Measurements from ENCODE around the gene SSTR3. TPM values are rescaled to one million over a fixed set of nuclear protein-coding genes. Genes with fewer than 3 reads are reported as not detected.

SSTR3 gene
- total RNA-seq, 1 donor from 2014 or later, result not detected

DNA sequence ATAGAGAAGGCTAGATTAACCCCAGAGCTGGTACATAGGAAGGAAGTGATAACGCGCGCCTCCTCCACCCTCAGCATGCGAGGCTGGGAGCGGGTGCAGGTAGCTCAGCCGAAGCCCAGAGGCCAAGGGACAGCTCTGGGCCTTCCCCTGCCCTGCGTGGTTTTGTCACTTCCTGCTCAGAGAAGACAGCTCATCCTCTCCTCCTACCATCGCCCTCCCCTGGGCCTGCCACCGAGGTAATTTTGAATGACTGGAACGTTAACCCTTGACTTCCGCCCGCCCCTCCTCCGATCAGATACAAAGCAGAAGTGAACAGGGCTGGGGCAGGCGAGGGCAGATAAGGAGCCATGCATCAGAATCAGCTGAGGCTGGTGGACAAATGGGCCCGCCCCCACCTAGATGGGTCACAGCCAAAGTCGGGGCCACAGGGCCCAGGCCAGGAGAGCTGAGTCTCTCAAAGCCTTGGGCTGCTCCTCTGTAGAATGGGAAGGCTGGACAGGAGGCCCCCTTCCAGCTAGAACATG, 30.2 kb upstream of the SSTR3 start:
- Histone ChIP-seq H3K9me3 (no peaks in the 10 kb centered on the region), H3K27ac (no peak overlapping the region), H3K27me3 (no peaks in the 10 kb centered on the region), H3K4me1 (no peaks in the 10 kb centered on the region), H3K4me3 (peak overlapping the region; percentile 11 to 35), H3K36me3 (no peaks in the 10 kb centered on the region)
- TF ChIP-seq, protein P1, sequence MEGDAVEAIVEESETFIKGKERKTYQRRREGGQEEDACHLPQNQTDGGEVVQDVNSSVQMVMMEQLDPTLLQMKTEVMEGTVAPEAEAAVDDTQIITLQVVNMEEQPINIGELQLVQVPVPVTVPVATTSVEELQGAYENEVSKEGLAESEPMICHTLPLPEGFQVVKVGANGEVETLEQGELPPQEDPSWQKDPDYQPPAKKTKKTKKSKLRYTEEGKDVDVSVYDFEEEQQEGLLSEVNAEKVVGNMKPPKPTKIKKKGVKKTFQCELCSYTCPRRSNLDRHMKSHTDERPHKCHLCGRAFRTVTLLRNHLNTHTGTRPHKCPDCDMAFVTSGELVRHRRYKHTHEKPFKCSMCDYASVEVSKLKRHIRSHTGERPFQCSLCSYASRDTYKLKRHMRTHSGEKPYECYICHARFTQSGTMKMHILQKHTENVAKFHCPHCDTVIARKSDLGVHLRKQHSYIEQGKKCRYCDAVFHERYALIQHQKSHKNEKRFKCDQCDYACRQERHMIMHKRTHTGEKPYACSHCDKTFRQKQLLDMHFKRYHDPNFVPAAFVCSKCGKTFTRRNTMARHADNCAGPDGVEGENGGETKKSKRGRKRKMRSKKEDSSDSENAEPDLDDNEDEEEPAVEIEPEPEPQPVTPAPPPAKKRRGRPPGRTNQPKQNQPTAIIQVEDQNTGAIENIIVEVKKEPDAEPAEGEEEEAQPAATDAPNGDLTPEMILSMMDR (IDR thresholded peaks at IDR 0.05), result no peak
- TF ChIP-seq POLR2A (IDR thresholded peaks at IDR 0.05) (no peak), POLR2AphosphoS5 (IDR thresholded peaks at IDR 0.05; ENCODE audit: insufficient read depth in 1 of 2, low read depth in 1 of 2) (peak in 1 of 2 donors; percentile 37)
- no peak for DNase-seq (ENCODE audit: extremely low spot score in 2 of 2)
- intact Hi-C loops (cut with DNase I), result no loop called here

GRCh38 chr22:37241351-37242142, 29.3 kb upstream of the SSTR3 start:
- Histone ChIP-seq H3K4me1 (no peaks in the 10 kb centered on the region), H3K27ac (no peak overlapping the region), H3K4me3 (peak overlapping the region in 1 of 2 donors; percentile 11), H3K9me3 (no peaks in the 10 kb centered on the region), H3K36me3 (no peaks in the 10 kb centered on the region), H3K27me3 (no peaks in the 10 kb centered on the region)
- no peak for DNase-seq (ENCODE audit: extremely low spot score in 2 of 2)
- TF ChIP-seq POLR2AphosphoS5 (IDR thresholded peaks at IDR 0.05; ENCODE audit: insufficient read depth in 1 of 2, low read depth in 1 of 2) (no peak), POLR2A (IDR thresholded peaks at IDR 0.05) (no peak)
- TF ChIP-seq, protein P1 (IDR thresholded peaks at IDR 0.05), result no peak
- intact Hi-C loops (cut with DNase I), result no loop called here

DNA sequence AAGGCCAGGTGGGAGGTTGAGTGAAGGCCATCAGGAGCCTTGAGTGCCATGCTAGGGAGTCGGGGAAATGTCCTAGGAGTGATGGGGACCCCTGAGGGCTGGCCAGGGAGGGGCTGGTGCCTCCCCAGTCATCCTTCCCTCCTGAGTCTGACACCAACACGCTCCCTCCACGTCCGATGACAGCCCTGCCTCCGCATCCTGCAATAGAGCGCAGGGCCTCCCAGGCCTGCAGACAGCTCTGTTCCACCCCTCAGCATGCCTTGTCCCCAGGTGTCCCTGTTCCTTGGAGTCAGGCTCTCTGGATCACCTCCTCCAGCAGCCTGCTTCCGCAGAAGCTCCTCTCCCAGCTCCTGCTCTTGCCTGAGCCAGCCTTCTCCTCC, 28.7 kb upstream of the SSTR3 start:
- no peaks in the 10 kb centered on the region for H3K4me1 ChIP-seq
- H3K4me3 ChIP-seq, result no peak overlapping the region
- intact Hi-C loops (cut with DNase I), result no loop called here
- no peaks in the 10 kb centered on the region for H3K9me3 ChIP-seq
- DNase-seq (ENCODE audit: extremely low spot score in 2 of 2), result no peak
- no peaks in the 10 kb centered on the region for H3K36me3 ChIP-seq
- no peak overlapping the region for H3K27ac ChIP-seq
- no peak for TF ChIP-seq POLR2AphosphoS5 (IDR thresholded peaks at IDR 0.05; ENCODE audit: insufficient read depth in 1 of 2, low read depth in 1 of 2)
- TF ChIP-seq, protein P1 (IDR thresholded peaks at IDR 0.05), result no peak
- no peak for TF ChIP-seq POLR2A (IDR thresholded peaks at IDR 0.05)
- no peaks in the 10 kb centered on the region for H3K27me3 ChIP-seq

- Histone ChIP-seq H3K27me3 (no peaks in the 10 kb centered on the region), H3K4me1 (no peaks in the 10 kb centered on the region), H3K4me3 (no peak overlapping the region), H3K27ac (no peak overlapping the region), H3K36me3 (no peaks in the 10 kb centered on the region), H3K9me3 (no peaks in the 10 kb centered on the region)
- TF ChIP-seq, protein P1 (IDR thresholded peaks at IDR 0.05), result no peak
- TF ChIP-seq POLR2AphosphoS5 (IDR thresholded peaks at IDR 0.05; ENCODE audit: insufficient read depth in 1 of 2, low read depth in 1 of 2) (no peak), POLR2A (IDR thresholded peaks at IDR 0.05) (no peak)
- DNase-seq (ENCODE audit: extremely low spot score in 2 of 2), result no peak
- intact Hi-C loops (cut with DNase I), result no loop called here
Observed at GRCh38 chr22:37240240-37240940, 28.1 kb upstream of the SSTR3 start.
